Caco-2 (cell line): ENCODE data around the gene TM4SF20. TPM values are rescaled to one million over a fixed set of nuclear protein-coding genes. Genes with fewer than 3 reads are reported as not detected.

ENCODE experiments used
- Bru-seq: library from RNA; stranded (reverse); fragments of 400-500 nt; gene quantifications from one replicate; lab custom pipeline; 2021; lab: Mats Ljungman, UMichigan
- BruChase-seq, 2 experiments: library from RNA; stranded (reverse); fragments of 400-500 nt; gene quantifications; one replicate each; lab custom pipeline; 2021; lab: Mats Ljungman, UMichigan
- BruUV-seq: library from RNA; stranded (reverse); fragments of 400-500 nt; replicated peaks from 2 replicates; lab custom pipeline; 2021; lab: Mats Ljungman, UMichigan
- CTCF ChIA-PET: fragments of 300-600 bp; sonication (Branson Sonifier 250); formaldehyde crosslinking; loops from one replicate; lab custom pipeline; 2022; ENCODE audit warnings: antibody characterized with exemption; lab: Charles Lee
- POLR2A ChIA-PET: fragments of 300-600 bp; sonication (Branson Sonifier 250); formaldehyde crosslinking; loops from one replicate; lab custom pipeline; 2022; ENCODE audit warnings: antibody characterized with exemption; lab: Charles Lee
- DNase-seq, 2 experiments: peaks; one replicate each; pipeline versions ENCODE4 v3.0.0 to v3.0.0-alpha.2; 2020 to 2022
- H3K27me3 ChIP-seq: replicated peaks from 2 replicates; pipeline ENCODE4 v1.6.0; 2011; ENCODE audit warnings: low read length; ENCODE audit not compliant: control insufficient read depth, insufficient read depth
- H3K36me3 ChIP-seq: 2 replicates; pipeline ENCODE4 v1.5.1; 2011; ENCODE audit warnings: low read length; ENCODE audit not compliant: control insufficient read depth, insufficient read depth
- H3K4me1 ChIP-seq: fragments of 250-450 bp; sonication (Bioruptor Pico); 2 replicates; pipeline ENCODE4 v1.5.1; 2020; ENCODE audit warnings: mild to moderate bottlenecking
- H3K4me3 ChIP-seq: 2 replicates; pipeline ENCODE4 v1.5.1; 2011; ENCODE audit warnings: low read depth, mild to moderate bottlenecking, control low read depth, low read length
- H3K9me3 ChIP-seq: fragments of 250-450 bp; sonication (Bioruptor Pico); 2 replicates; pipeline ENCODE4 v1.5.1; 2020; ENCODE audit warnings: mild to moderate bottlenecking, moderate library complexity
- H3K27ac Mint-ChIP-seq: one replicate; pipeline ENCODE4 v1.8.0; 2022; ENCODE audit warnings: mixed read lengths; ENCODE audit not compliant: unreplicated experiment
- H3K27me3 Mint-ChIP-seq: one replicate; pipeline ENCODE4 v1.8.0; 2022; ENCODE audit warnings: mixed read lengths; ENCODE audit not compliant: insufficient read depth, unreplicated experiment
- H3K36me3 Mint-ChIP-seq: one replicate; pipeline ENCODE4 v1.8.0; 2022; ENCODE audit warnings: mild to moderate bottlenecking, mixed read lengths; ENCODE audit not compliant: insufficient read depth, unreplicated experiment
- H3K4me1 Mint-ChIP-seq: one replicate; pipeline ENCODE4 v1.8.0; 2022; ENCODE audit warnings: low read depth, mixed read lengths; ENCODE audit not compliant: unreplicated experiment
- H3K4me3 Mint-ChIP-seq: one replicate; pipeline ENCODE4 v1.8.0; 2022; ENCODE audit warnings: mild to moderate bottlenecking, moderate library complexity, mixed read lengths; ENCODE audit not compliant: unreplicated experiment
- H3K9me3 Mint-ChIP-seq: one replicate; pipeline ENCODE4 v1.8.0; 2022; ENCODE audit warnings: mixed read lengths; ENCODE audit not compliant: unreplicated experiment
- CTCF ChIP-seq, 2 experiments: fragments of 200-600 bp in 1 of 2; IDR thresholded peaks; 1 replicate in 1 of 2; 2 replicates in 1 of 2; pipeline versions ENCODE4 v1.5.1 to v1.8.0; 2011 to 2022; ENCODE audit warnings: antibody characterized with exemption in 1 of 2, control low read depth in 1 of 2, inconsistent platforms in 1 of 2, low read depth in 1 of 2, low read length in 1 of 2, mild to moderate bottlenecking in 1 of 2, moderate library complexity in 1 of 2; ENCODE audit not compliant: insufficient read depth in 1 of 2, severe bottlenecking in 1 of 2, unreplicated experiment in 1 of 2
- intact Hi-C: fragments of 100-400 bp; cut with micrococcal nuclease; formaldehyde crosslinking; loops from one replicate; pipeline ENCODE4 v1.10.0; 2022; ENCODE audit not compliant: unreplicated experiment
- long read RNA-seq: library from polyadenylated mRNA; stranded (forward); transcript quantifications from one replicate; pipeline ENCODE4 v2.0.0, GENCODE V29; 2022
- total RNA-seq: library from RNA; stranded (reverse); gene quantifications from 2 replicates; pipeline ENCODE4 v1.2.3, GENCODE V29; 2022

The TM4SF20 gene
- 0.20 and 0.28 TPM in 2 replicates for total RNA-seq
- Bru-seq, nascent RNA, result percentile 25 among the genes with signal in this experiment
- BruChase-seq, experiment 1, labeled RNA remaining after a 2-hour chase, result percentile 20 among the genes with signal in this experiment
- percentile 28 among the genes with signal in this experiment for BruChase-seq, experiment 2, labeled RNA remaining after a 6-hour chase
- long read RNA-seq, result 0 reads

DNA sequence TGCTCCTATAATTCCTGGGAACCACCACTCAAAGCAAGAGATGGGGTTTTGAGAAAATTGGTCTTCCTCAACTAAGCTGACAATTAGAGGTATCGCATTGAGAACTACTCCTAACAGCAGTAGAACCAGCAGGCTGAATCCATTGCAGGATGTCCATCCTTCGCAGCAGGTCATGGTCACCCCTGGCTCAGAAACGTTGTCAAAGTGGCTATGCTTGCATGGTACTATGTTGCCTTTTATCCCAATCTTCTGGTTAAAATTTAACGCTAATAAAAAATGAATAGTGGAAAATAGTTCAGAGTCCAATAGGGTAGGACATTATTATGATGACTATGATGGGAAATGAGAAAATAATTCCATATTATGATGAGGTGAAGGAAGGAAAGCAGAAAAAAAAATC lies at the start of gene TM4SF20:
Gene TM4SF20 (minus strand): TSS at position 212 of the 400 bp plus-strand sequence. CDS start 38 bp downstream, at position 174.
- H3K27me3 ChIP-seq, result no peaks in the 10 kb centered on the region
- H3K36me3 Mint-ChIP-seq, result no peaks in the 10 kb centered on the region
- H3K9me3 ChIP-seq, result no peaks in the 10 kb centered on the region
- CTCF ChIA-PET, result interaction anchor here (0.5 kb wide), 1 partner anchor 387 kb away, joined by 4 read pairs; no protein-coding TSS in a partner anchor
- intact Hi-C loops, result no loop called here
- no peaks in the 10 kb centered on the region for H3K36me3 ChIP-seq
- POLR2A ChIA-PET, result no interaction called here
- TF ChIP-seq CTCF (IDR thresholded peaks at IDR 0.05; ENCODE audit: insufficient read depth in 1 of 2, low read depth in 1 of 2, low read length in 1 of 2, severe bottlenecking in 1 of 2, unreplicated experiment in 1 of 2), result no peak
- DNase-seq, result no peak
- H3K4me3 Mint-ChIP-seq, result no peak within 1 kb of the TSS
- H3K4me3 ChIP-seq, result no peak within 1 kb of the TSS
- H3K27me3 Mint-ChIP-seq, result no peaks in the 10 kb centered on the region
- H3K4me1 ChIP-seq, result peaks cover 17% of the 10 kb centered on the region
- no peak within 1 kb of the TSS for H3K27ac Mint-ChIP-seq
- no TSS peak for BruUV-seq
- peaks cover 24% of the 10 kb centered on the region for H3K4me1 Mint-ChIP-seq
- H3K9me3 Mint-ChIP-seq, result no peaks in the 10 kb centered on the region

DNA sequence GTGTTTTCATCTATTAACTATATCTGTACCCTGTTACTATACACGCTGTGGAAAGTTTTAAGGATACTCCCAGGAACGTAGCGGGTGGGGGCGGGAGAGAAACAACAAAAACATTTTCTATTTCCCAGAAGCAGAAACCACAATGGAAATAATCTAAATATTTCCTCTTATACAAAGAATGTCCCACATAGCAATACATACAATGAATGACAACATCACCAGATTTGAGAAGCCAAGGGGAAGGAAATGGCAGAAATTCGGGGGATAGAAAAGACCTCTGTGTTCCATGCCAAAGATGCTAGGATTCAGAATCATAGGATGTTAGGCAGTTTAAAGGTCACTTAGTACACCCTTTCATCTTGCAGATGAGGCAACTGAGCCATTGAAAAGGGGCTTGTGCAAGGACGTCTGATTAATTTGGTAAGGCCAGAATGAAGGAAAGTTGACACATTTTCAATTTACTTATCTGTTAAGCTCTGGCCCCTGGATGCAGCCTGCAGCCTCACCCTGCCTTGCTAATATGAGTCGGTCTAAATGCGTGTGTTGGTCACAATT lies 49.7 kb upstream of the TM4SF20 start:
- intact Hi-C loops, result no loop called here
- CTCF ChIA-PET, result no interaction called here

More for the DNA sequence above, 49.7 kb upstream of the TM4SF20 start:
- Mint-ChIP-seq H3K27ac (no peak overlapping the region), H3K4me3 (no peak overlapping the region), H3K36me3 (no peaks in the 10 kb centered on the region), H3K27me3 (no peaks in the 10 kb centered on the region), H3K9me3 (peaks cover 10% of the 10 kb centered on the region), H3K4me1 (no peaks in the 10 kb centered on the region)
- H3K4me3 ChIP-seq, result no peak overlapping the region
- no TSS peak for BruUV-seq
- H3K9me3 ChIP-seq, result peaks cover 10% of the 10 kb centered on the region
- no peaks in the 10 kb centered on the region for H3K27me3 ChIP-seq
- no peak for DNase-seq
- H3K4me1 ChIP-seq, result no peaks in the 10 kb centered on the region
- POLR2A ChIA-PET, result no interaction called here
- no peak for TF ChIP-seq CTCF (IDR thresholded peaks at IDR 0.05; ENCODE audit: insufficient read depth in 1 of 2, low read depth in 1 of 2, low read length in 1 of 2, severe bottlenecking in 1 of 2, unreplicated experiment in 1 of 2)
- H3K36me3 ChIP-seq, result no peaks in the 10 kb centered on the region
